H1 (cell line): ENCODE measurements around the gene RIMBP2. TPM values are rescaled to one million over a fixed set of nuclear protein-coding genes. Genes with fewer than 3 reads are reported as not detected.

Experiments
- CTCF ChIA-PET: fragments of 300-600 bp; sonication (Branson Sonifier 250); formaldehyde crosslinking; loops from one replicate; lab custom pipeline; 2021; ENCODE audit not compliant: partially characterized antibody; lab: Charles Lee
- POLR2A ChIA-PET: fragments of 300-600 bp; sonication (Branson Sonifier 250); formaldehyde crosslinking; loops from one replicate; lab custom pipeline; 2021; ENCODE audit warnings: inconsistent platforms; ENCODE audit not compliant: partially characterized antibody; lab: Charles Lee
- DNase-seq, 2 experiments: peaks; one replicate each; pipeline versions ENCODE4 v3.0.0 to v3.0.0-alpha.2; 2010 to 2022; ENCODE audit warnings: low spot score in 2 of 2, low read depth in 1 of 2, mixed read lengths in 1 of 2
- FAIRE-seq: peaks from 2 replicates; lab custom pipeline; 2011; peaks lifted over from hg19 to GRCh38; lab: Jason Lieb, UNC
- H2AFZ ChIP-seq: 2 replicates; pipeline ENCODE4 v1.8.1; 2012; ENCODE audit warnings: low read length, inconsistent platforms
- H2AK5ac ChIP-seq: 2 replicates; pipeline ENCODE4 v1.6.1; 2013; ENCODE audit warnings: low read depth, low read length
- H2BK120ac ChIP-seq: replicated peaks from 2 replicates; pipeline ENCODE3; 2013; ENCODE audit warnings: low read depth, low read length, inconsistent platforms
- H2BK12ac ChIP-seq: 2 replicates; pipeline ENCODE4 v1.6.1; 2013; ENCODE audit warnings: low read depth, low read length
- H2BK15ac ChIP-seq: 2 replicates; pipeline ENCODE4 v1.6.1; 2013; ENCODE audit warnings: low read length
- H2BK20ac ChIP-seq: 2 replicates; pipeline ENCODE4 v1.6.1; 2013; ENCODE audit warnings: low read length
- H2BK5ac ChIP-seq: 2 replicates; pipeline ENCODE4 v1.6.1; 2013; ENCODE audit warnings: low read depth, low read length
- H3K14ac ChIP-seq: 2 replicates; pipeline ENCODE4 v1.6.1; 2013; ENCODE audit warnings: inconsistent platforms; ENCODE audit not compliant: insufficient read length
- H3K18ac ChIP-seq: 2 replicates; pipeline ENCODE4 v1.6.1; 2013; ENCODE audit warnings: low read length; ENCODE audit errors: extremely low read depth
- H3K23ac ChIP-seq: 2 replicates; pipeline ENCODE4 v1.6.1; 2013; ENCODE audit warnings: inconsistent platforms; ENCODE audit not compliant: insufficient read length
- H3K23me2 ChIP-seq: 2 replicates; pipeline ENCODE4 v1.6.1; 2013; ENCODE audit warnings: low read depth, low read length
- H3K27ac ChIP-seq: 2 replicates; pipeline ENCODE4 v1.6.1; 2011; ENCODE audit warnings: low read depth, low read length, inconsistent platforms
- H3K27me3 ChIP-seq, 4 experiments: replicated peaks in 1 of 4; 1 replicate in 1 of 4; 2 replicates in 3 of 4; pipeline versions ENCODE4 v1.6.1 to v1.8.1; 2011 to 2013; ENCODE audit warnings: low read length in 3 of 4, mild to moderate bottlenecking in 3 of 4, inconsistent platforms in 2 of 4, mixed read lengths in 2 of 4, moderate library complexity in 1 of 4; ENCODE audit not compliant: control insufficient read depth in 3 of 4, insufficient read depth in 3 of 4; ENCODE audit errors: extremely low read depth in 1 of 4
- H3K36me3 ChIP-seq, 4 experiments: 2 replicates each; pipeline versions ENCODE4 v1.6.1 to v1.8.1; 2011 to 2013; ENCODE audit warnings: mild to moderate bottlenecking in 4 of 4, low read length in 3 of 4, moderate library complexity in 2 of 4, control low read depth in 1 of 4, inconsistent platforms in 1 of 4; ENCODE audit not compliant: insufficient read depth in 4 of 4, control insufficient read depth in 2 of 4
- H3K4ac ChIP-seq: replicated peaks from 2 replicates; pipeline ENCODE3; 2013; ENCODE audit warnings: low read length, low read depth, mixed read lengths, inconsistent platforms; ENCODE audit not compliant: insufficient read length
- H3K4me1 ChIP-seq, 4 experiments: replicated peaks in 1 of 4; 1 replicate in 1 of 4; 2 replicates in 3 of 4; pipeline versions ENCODE4 v1.6.1 to v1.8.1; 2011 to 2013; ENCODE audit warnings: low read length in 3 of 4, inconsistent platforms in 2 of 4, mixed read lengths in 1 of 4; ENCODE audit not compliant: insufficient read depth in 4 of 4, control insufficient read depth in 3 of 4
- H3K4me2 ChIP-seq, 2 experiments: 2 replicates each; pipeline versions ENCODE4 v1.6.1 to v1.8.1; 2011 to 2013; ENCODE audit warnings: low read depth in 2 of 2, low read length in 2 of 2, control low read depth in 1 of 2, inconsistent platforms in 1 of 2, mild to moderate bottlenecking in 1 of 2; ENCODE audit not compliant: insufficient read depth in 1 of 2
- H3K4me3 ChIP-seq, 4 experiments: fragments of 200-600, 300-600 bp in 1 of 4; sonication (generic), shearing (Covaris generic), sonication (Bioruptor Twin) in 1 of 4; 2 replicates each; pipeline versions ENCODE4 v1.5.1 to v1.8.1; 2011 to 2016; ENCODE audit warnings: low read length in 4 of 4, low read depth in 3 of 4, control low read depth in 2 of 4, inconsistent platforms in 2 of 4, mild to moderate bottlenecking in 2 of 4, mixed read lengths in 1 of 4, moderate library complexity in 1 of 4; ENCODE audit not compliant: insufficient read depth in 2 of 4; ENCODE audit errors: extremely low read depth in 1 of 4
- H3K56ac ChIP-seq: replicated peaks from 2 replicates; pipeline ENCODE3; 2013; ENCODE audit warnings: low read depth, mild to moderate bottlenecking, mixed read lengths, low read length, inconsistent platforms; ENCODE audit not compliant: insufficient read length
- H3K79me1 ChIP-seq: 2 replicates; pipeline ENCODE4 v1.6.1; 2013; ENCODE audit warnings: low read depth, low read length, control low read depth
- H3K79me2 ChIP-seq, 2 experiments: 2 replicates each; pipeline versions ENCODE4 v1.6.1 to v1.8.1; 2012 to 2013; ENCODE audit warnings: low read length in 2 of 2, mild to moderate bottlenecking in 2 of 2, inconsistent platforms in 1 of 2; ENCODE audit not compliant: insufficient read depth in 2 of 2, control insufficient read depth in 1 of 2
- H3K9ac ChIP-seq, 4 experiments: replicated peaks in 1 of 4; 1 replicate in 1 of 4; 2 replicates in 3 of 4; pipeline versions ENCODE4 v1.6.1 to v1.8.1; 2011 to 2013; ENCODE audit warnings: low read depth in 3 of 4, low read length in 3 of 4, control low read depth in 2 of 4, mild to moderate bottlenecking in 2 of 4, moderate library complexity in 2 of 4, inconsistent platforms in 1 of 4; ENCODE audit errors: extremely low read depth in 1 of 4
- H3K9me3 ChIP-seq, 2 experiments: 2 replicates each; pipeline versions ENCODE4 v1.6.1 to v1.8.1; 2012 to 2013; ENCODE audit warnings: mild to moderate bottlenecking in 2 of 2, moderate library complexity in 2 of 2, control low read depth in 1 of 2, inconsistent platforms in 1 of 2, low read depth in 1 of 2, low read length in 1 of 2, mixed read lengths in 1 of 2; ENCODE audit not compliant: insufficient read depth in 2 of 2
- H4K20me1 ChIP-seq, 2 experiments: replicated peaks in 1 of 2; 2 replicates each; pipeline versions ENCODE3 to v1.8.1; 2011 to 2013; ENCODE audit warnings: inconsistent platforms in 2 of 2, low read length in 2 of 2, mild to moderate bottlenecking in 1 of 2; ENCODE audit not compliant: insufficient read depth in 2 of 2, control insufficient read depth in 1 of 2
- H4K5ac ChIP-seq: 2 replicates; pipeline ENCODE4 v1.6.1; 2013; ENCODE audit warnings: low read length, low read depth, mixed read lengths, inconsistent platforms; ENCODE audit not compliant: insufficient read length
- H4K8ac ChIP-seq: 2 replicates; pipeline ENCODE4 v1.8.0; 2013; ENCODE audit warnings: mild to moderate bottlenecking, moderate library complexity, low read length, inconsistent platforms; ENCODE audit not compliant: insufficient read depth; ENCODE audit errors: extremely low read depth
- H4K91ac ChIP-seq: replicated peaks from 2 replicates; pipeline ENCODE3; 2013; ENCODE audit warnings: low read length, mixed read lengths, inconsistent platforms; ENCODE audit not compliant: insufficient read length
- CBX8 ChIP-seq: fragments of 300-800, 300-1000 bp; sonication (generic); IDR thresholded peaks from 2 replicates; pipeline ENCODE4 v1.7.1; 2016; ENCODE audit warnings: low read depth, low read length, borderline replicate concordance
- KDM1A ChIP-seq: fragments of 200-600, 300-600 bp; sonication (generic); IDR thresholded peaks from 2 replicates; pipeline ENCODE4 v1.7.1; 2016; ENCODE audit warnings: mild to moderate bottlenecking, low read length, borderline replicate concordance
- WGBS, 2 experiments: shearing (Covaris generic) in 1 of 2; methylation state at CpG; one replicate each; pipeline versions ENCODE4 v1.1.6 to v1.1.7; 2013 to 2015; ENCODE audit warnings: low lambda C conversion rate in 2 of 2, mixed read lengths in 2 of 2, inconsistent platforms in 1 of 2, low coverage in 1 of 2, missing lambda C conversion rate in 1 of 2; ENCODE audit not compliant: insufficient replicate concordance in 2 of 2, insufficient coverage in 1 of 2, insufficient read length in 1 of 2; ENCODE audit errors: extremely low coverage in 1 of 2, missing lambda C conversion rate in 1 of 2; 5-methylcytosine and 5-hydroxymethylcytosine counted together
- polyA plus RNA-seq, 7 experiments: library from polyadenylated mRNA; depleted of rRNA in 3 of 7; stranded (reverse) in 5 of 7; unstranded in 2 of 7; fragments of >200 nt in 5 of 7; fragments of 200-250 nt in 2 of 7; gene quantifications; 1 replicate in 5 of 7; 2 replicates in 1 of 7; 4 replicates in 1 of 7; pipeline versions ENCODE4 v1.2.1 to v1.2.3, GENCODE V29; 2011 to 2013; ENCODE audit warnings: missing spikeins in 2 of 7, mixed read lengths in 2 of 7
- total RNA-seq: library from RNA; stranded (reverse); fragmentation: NEBNext Ultra II Directional; extraction: Animal tissue kit (Norgen Biotek cat#: 25700); gene quantifications from 2 replicates; pipeline ENCODE4 v1.2.1, GENCODE V29; 2021

RIMBP2 gene
- total and polyA plus RNA-seq, 2 of the 8 experiments (the other 6 are each of a cell fraction or from before 2014, with no cell fraction given): 0.18 to 0.65 TPM

DNA sequence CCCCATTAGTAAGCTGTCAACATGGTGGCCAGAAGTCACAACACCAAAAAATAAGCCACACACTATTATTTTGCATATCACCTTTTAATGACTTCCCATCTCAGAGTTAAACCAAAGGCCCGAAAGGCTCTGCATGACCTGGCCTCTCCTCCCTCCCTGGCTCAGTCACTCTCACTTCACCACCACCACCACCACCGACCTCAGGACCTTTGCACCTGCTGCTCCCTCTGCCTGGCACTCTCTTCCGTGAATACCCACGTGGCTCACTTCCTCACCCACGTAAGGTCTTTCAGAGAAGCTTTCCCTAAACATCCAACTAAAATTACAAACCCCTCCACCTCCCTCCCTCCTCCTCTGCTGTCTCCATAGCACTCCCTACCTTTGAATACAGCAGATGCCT lies 134.3 kb downstream of the RIMBP2 start:
- H3K4ac ChIP-seq: no peak overlapping the region
- no peak overlapping the region for H4K5ac ChIP-seq
- H3K18ac ChIP-seq: no peak overlapping the region
- 92% methylated on average over 5 of the region's 5 CpGs; no CpG with 5 or more reads in 1 of the 2 experiments for WGBS, 2 experiments
- no peak overlapping the region for H2AFZ ChIP-seq
- H3K23me2 ChIP-seq: peaks cover 14% of the 10 kb centered on the region; the same call in 1 of the 2 replicates
- H3K4me3 ChIP-seq: no peak overlapping the region
- H3K56ac ChIP-seq: no peak overlapping the region
- no peak overlapping the region for H3K9ac ChIP-seq
- H2AK5ac ChIP-seq: no peak overlapping the region
- no peaks in the 10 kb centered on the region for H3K36me3 ChIP-seq
- H2BK20ac ChIP-seq: no peak overlapping the region
- no peaks in the 10 kb centered on the region for H3K79me2 ChIP-seq
- 0 out of 2 replicates have a peak, but pooled peaks have one; percentile 11 for TF ChIP-seq KDM1A
- TF ChIP-seq CBX8: no peak
- no peak overlapping the region for H4K91ac ChIP-seq
- no peaks in the 10 kb centered on the region for H3K4me1 ChIP-seq
- H2BK120ac ChIP-seq: no peak overlapping the region
- no peak for FAIRE-seq
- H3K79me1 ChIP-seq: no peaks in the 10 kb centered on the region
- no peak overlapping the region for H3K4me2 ChIP-seq
- ChIA-PET POLR2A (no interaction called here), CTCF (interaction anchor here (0.7 to 0.9 kb wide), 2 partner anchors 121 to 300 kb away, joined by 3 read pairs; no protein-coding TSS in a partner anchor)
- no peak overlapping the region for H3K23ac ChIP-seq
- H3K9me3 ChIP-seq: 0 out of 4 replicates have a peak, but pooled peaks cover 0 to 4% of the 10 kb centered on the region in 2 experiments
- peaks cover 0 to 8% of the 10 kb centered on the region in 2 experiments for H4K20me1 ChIP-seq
- H2BK15ac ChIP-seq: no peak overlapping the region
- no peak for DNase-seq
- no peaks in the 10 kb centered on the region for H3K27me3 ChIP-seq
- H3K14ac ChIP-seq: no peak overlapping the region
- no peak overlapping the region for H3K27ac ChIP-seq
- no peak overlapping the region for H4K8ac ChIP-seq
- H2BK12ac ChIP-seq: no peak overlapping the region
- no peak overlapping the region for H2BK5ac ChIP-seq
